NAMALWA (cell line): ENCODE data around the gene SPATA25.
"Not testable (repeated sequence)": the region's sequence is repeated elsewhere in the genome, so short reads cannot be mapped to it uniquely, and the experiment has no call there.

Experiments
- DNase-seq: peaks from one replicate; pipeline ENCODE4 v3.0.0-alpha.2; 2015; ENCODE audit warnings: low spot score

Gene SPATA25

DNA sequence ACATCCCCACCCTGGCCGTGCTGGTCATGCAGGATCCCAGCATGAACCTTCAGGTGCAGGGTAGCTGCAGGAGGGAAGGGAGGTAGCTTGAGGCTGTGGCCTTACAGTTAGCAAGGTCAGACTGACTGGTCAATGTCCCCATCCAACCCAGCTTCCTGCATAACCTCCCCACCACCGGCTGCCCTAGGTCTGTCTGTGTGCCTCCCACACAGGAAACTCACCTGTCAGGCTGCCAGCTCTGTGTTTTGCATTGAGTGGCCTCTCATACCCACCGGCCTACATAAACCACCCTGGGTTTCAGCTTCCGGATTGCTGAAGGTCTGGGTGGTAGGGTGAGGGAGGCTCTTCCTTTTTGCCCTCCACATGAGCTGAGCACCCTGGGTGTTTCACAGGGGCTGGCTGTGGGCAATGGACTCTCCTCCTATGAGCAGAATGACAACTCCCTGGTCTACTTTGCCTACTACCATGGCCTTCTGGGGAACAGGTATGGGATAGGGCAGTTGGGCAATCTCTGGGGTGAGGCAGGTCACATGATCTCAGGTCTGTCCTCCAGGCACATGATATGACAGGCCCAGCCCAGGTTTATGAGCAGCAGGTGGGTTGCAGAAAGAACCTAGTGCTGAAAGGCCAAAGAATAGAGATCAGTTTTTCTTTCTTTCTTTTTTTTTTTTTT is 5.5 kb upstream of the SPATA25 start:
- DNase-seq: no peak

DNA sequence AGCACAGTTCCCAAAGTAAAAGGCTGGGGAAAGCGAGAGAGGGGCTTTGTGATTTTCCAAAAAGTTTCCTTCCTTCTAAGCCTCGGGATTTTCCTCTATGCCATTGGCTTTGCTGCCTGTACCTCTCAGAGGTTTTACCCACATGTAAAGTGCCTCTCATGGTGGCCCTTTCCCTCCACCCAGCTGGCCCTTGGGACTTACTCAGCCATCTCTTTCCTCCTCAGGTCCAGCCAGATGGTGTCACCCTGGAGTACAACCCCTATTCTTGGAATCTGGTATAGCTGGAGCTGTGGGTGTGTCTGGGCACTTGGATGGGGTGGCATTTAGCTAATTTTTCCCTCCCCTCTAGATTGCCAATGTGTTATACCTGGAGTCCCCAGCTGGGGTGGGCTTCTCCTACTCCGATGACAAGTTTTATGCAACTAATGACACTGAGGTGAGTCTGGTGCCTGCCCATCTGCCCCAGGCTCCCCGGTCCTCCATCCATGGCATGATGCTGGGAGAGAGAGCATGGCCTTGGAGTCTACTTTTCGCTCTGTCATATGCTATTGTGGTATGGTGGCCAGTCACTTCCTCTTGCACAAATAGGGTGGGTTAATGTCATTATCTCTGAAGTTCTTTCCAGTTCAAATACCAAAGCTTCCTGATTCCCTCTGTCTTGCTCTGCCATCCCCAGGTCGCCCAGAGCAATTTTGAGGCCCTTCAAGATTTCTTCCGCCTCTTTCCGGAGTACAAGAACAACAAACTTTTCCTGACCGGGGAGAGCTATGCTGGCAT is 4.8 kb upstream of the SPATA25 start:
- DNase-seq: no peak

DNA sequence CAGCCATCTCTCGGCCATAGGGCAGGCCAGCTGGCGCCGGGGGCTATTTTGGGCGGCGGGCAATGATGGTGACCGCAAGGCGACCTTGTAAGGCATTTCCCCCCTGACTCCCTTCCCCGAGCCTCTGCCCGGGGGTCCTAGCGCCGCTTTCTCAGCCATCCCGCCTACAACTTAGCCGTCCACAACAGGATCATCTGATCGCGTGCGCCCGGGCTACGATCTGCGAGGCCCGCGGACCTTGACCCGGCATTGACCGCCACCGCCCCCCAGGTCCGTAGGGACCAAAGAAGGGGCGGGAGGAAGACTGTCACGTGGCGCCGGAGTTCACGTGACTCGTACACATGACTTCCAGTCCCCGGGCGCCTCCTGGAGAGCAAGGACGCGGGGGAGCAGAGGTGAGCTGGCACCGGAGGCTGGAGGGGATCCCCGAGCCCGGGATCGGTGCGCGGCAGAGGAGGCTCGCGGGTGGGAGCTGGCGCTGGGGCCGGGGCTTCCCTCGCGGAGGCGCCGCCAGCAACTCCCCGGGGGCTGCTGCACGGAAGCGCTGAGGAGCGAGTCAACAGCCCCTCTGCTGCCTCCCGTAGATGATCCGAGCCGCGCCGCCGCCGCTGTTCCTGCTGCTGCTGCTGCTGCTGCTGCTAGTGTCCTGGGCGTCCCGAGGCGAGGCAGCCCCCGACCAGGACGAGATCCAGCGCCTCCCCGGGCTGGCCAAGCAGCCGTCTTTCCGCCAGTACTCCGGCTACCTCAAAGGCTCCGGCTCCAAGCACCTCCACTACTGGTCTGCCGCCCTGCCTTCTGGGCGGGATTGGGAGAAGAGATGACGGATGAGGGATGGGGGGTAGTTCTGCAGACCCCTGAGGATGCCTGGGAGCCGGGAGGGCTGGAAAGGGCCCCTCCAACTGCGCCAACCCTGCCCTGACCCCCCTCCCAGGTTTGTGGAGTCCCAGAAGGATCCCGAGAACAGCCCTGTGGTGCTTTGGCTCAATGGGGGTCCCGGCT is 3.9 kb upstream of the SPATA25 start, which contains the start of the genes CTSA and NEURL2:
Gene CTSA (plus strand): TSS at position 351 of the 999 bp plus-strand sequence. CDS start 234 bp downstream, at position 585.
Gene NEURL2 (minus strand): TSS at position 224 of the 999 bp plus-strand sequence. CDS start 217 bp downstream, at position 7.
- DNase-seq: peak; percentile 90

DNA sequence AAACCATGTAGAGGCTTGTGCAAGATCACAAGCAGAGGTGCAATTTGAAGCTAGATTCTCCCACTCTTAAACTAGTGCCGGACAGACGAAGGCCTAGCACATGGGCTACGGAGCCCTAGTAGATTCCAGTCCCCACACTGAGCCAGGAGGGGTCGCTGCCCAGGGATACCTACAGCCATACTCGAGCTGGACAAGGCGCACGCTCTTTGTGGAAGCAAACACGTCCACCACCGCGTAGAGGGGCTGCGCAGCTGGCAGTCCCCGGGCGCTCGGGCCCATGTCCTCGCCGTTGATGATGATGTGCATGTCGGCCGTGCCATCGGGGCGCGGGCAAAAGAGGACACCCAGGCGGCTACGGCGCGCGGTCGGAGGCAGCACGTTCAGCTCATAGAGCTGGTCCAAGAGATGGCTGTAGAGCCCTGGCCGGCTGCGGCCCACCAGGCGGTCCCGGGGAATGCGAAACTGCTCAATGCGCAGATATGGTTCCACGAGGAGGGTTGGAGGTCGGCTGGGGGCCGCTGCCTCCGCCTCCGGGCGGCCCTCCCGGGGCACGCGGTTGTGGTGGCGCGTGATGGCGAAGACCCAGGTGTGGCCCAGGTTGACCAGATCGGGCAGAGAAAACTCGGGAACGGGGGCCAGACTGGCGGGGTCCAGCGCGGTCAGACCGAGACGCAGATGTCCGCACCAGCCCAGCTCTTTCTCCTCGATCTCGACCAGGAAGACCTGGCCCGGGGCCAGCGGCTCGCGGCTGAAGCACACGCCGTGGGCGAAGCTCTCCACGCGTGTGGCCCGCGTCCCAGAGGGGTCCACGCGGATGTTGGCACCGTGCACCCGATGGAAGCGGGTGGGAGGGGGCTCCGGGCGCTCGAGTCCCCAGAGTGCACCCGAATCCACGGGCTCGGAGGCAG is 2.9 kb upstream of the SPATA25 start:
- no peak for DNase-seq

DNA sequence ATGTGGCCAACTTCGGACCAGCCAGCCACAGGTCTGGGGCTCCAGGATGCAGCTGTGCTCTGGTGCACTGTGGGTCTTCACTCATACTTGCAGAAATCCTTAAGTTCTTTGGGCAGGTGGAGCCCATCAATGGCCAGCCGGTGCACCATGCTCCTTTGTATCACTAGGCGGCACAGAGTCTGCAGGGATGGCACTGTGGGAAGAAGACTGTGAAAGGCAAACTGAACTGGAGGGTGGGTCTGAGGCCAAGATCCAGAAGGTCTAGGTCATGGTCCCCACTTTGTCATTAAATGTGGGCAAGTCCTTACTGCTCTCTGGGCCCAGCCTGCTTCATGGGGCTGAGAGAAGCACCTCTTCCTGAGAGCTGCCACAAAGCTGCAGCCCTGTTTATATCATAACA is 1.3 kb upstream of the SPATA25 start:
- DNase-seq: no peak

DNA sequence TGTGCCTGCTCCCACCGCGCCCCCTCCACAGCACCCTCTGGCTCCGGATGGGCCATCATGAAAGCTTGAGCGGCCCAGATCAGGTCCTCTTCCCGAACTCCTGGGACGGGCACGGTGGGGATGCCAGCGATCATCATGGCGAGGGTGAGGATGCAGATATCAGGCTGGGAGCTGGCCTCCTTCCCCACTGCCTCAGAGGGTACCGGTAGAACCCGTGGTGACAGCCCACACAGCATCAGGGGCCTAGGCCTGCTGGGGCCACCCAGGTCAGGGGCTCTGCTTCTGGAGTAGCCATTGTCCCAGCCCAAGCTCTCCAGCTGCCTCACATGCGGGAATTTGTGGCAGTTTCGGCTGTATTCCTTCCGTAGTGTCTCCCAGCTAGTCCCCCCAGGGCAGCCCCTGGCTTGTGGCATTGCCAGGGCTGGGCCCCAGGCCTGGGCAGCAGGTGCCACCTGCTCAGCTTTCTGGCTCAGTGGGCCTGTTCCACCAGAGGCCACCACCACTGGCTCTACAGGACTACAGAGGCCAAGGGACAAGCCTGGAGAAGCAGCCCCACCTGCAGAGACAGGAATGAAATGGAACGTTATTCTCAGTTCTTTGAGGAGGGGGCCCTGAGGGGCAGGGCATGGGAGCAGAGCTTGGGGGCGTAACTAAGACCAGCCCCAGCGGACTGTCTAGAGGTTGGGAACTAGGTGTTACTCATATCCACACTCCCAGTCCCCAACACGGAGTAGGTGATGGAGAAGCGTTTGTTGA is 654 bp downstream of the SPATA25 start:
- no peak for DNase-seq

DNA sequence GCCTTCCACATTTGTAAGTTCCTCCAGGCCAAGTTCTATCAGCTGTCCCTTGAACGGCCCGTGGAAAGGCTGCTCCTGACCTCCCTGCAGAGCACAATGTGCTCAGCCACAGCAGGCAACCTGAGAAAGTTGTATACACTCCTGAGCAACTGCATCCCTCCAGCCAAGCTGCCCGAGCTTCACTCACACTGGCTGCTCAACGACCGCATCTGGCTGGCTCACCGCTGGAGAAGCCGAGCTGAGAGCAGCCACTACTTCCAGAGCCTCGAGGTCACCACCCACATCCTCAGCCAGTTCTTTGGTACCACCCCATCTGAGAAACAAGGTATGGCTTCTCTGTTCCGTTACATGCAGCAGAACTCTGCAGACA is 4.3 kb downstream of the SPATA25 start:
- no peak for DNase-seq

DNA sequence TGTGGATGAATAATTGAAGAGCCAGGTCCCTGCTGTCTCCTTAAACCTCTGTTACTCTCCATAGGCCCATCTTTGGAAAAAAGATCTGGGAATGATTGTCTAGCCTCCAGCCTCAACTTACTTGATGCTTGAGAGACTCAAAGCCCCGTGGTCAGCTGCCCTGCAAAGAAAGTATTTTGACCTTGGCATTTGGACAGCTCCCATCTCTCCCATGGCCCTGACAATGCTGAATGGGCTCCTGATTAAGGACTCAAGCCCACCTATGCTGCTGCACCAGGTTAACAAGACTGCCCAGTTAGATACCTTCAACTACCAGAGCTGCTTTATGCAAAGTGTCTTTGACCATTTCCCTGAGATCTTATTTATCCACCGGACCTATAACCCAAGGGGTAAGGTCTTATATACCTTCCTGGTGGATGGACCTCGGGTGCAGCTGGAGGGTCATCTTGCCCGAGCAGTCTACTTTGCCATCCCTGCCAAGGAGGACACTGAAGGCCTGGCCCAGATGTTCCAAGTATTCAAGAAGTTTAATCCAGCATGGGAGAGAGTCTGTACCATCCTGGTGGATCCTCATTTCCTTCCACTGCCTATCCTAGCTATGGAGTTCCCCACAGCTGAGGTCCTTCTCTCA is 4.8 kb downstream of the SPATA25 start:
- DNase-seq: no peak

DNA sequence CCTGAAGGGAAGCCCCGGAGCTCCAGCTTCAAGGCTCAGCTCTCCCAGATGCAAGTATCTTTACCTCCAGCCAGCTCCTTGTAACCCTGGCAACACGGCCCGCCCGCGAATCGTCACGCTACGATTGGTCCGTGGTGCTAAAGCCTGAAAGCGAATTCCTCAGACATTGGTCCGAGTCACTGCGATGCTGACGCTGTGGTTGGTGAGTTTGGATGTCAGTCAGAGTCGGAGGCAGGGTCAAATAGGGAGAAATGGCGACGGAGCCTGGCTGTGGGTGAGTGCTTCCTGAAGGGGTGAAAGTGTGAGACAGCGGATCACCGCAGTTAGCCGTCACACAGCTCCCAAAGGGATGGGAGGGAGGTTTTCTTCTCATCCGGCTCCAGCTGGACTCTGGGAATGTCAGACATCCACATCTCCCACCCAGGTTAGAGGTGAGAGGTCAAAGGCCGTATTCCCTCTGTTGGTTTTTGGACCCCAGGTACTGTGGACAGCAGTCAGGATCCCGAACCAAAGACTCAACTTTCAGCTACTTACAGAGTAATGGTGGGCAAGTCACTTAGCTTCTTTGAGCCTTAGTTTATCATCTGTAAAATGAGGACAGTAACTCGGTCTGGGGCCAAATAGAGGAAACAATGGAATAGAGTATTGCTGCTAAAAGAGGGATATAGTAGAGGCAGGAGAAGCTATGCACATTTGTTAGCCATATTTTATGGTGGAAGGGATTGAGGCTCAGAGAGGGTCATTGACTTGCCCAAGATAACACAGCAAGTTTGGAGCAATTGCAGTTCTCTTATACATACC is 6.2 kb downstream of the SPATA25 start, which contains the start of gene ZSWIM1:
Gene ZSWIM1 (plus strand): TSS at position 240 of the 801 bp plus-strand sequence. CDS start 1,366 bp downstream, outside the sequence.
- peak; percentile 99 for DNase-seq

DNA sequence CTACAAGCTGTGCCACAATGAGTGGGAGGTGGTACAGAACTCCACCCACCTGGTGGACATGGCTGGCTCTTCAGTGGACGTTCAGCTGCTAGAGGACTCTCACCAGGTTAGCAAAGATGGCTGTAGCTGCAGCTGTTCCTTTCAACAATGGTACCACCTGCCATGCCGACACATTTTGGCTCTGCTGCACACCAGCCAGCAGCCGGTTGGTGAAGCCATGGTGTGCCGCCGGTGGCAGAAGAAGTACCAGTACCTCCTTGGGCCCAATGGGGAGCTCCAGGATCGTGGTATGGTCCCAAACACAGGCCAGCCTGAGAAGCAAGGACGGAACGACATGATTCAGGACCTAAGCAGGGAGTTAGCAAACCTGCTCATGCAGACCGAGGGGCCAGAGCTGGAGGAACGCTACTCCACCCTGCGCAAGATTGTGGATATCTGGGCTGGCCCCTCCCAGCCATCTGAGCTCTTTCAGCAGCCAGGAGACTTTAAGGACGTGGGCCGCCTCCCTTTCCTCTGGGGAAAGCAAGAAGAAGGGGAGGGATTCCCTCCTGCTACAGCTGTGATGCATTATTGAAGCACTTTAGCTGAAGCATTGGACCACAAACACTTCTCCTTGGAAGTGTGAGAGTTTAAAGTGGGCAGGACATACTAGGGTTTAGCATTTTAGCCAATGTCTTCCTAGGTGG is 9.2 kb downstream of the SPATA25 start:
- no peak for DNase-seq

DNA sequence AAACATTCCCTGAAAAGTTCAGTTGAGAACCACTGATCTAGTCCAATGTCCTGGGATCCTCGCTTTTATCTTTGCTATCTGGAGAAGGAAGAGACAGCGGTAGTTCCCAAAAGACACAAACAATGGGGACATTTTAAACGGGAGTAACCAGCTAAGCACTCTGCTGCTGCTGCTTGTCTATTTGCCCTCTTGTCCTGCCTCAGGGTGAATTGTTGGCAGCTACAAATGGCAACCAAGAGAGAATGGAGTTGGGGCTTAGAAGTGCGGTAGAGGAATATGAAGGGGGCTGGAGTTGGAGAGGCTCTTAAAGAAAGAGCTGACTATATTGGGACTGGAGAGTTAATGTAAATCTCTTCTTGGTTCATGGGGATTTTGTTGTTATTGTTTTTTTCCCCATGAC is 12.8 kb downstream of the SPATA25 start:
- no peak for DNase-seq

DNA sequence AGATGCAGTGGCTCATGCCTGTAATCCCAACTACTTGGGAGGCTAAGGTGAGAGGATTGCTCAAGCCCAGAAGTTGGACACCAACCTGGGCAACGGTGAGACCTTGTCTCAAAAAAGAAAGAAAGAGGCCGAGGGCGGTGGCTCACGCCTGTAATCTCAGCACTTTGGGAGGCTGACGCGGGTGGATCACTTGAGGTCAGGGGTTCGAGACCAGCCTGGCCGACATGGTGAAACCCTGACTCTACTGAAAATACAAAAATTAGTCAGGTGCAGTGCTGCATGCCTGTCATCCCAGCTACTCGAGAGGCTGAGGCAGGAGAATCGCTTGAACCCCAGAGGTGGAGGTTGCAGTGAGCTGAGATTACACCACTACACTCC is 13.3 kb downstream of the SPATA25 start:
- DNase-seq: not testable (repeated sequence)

DNA sequence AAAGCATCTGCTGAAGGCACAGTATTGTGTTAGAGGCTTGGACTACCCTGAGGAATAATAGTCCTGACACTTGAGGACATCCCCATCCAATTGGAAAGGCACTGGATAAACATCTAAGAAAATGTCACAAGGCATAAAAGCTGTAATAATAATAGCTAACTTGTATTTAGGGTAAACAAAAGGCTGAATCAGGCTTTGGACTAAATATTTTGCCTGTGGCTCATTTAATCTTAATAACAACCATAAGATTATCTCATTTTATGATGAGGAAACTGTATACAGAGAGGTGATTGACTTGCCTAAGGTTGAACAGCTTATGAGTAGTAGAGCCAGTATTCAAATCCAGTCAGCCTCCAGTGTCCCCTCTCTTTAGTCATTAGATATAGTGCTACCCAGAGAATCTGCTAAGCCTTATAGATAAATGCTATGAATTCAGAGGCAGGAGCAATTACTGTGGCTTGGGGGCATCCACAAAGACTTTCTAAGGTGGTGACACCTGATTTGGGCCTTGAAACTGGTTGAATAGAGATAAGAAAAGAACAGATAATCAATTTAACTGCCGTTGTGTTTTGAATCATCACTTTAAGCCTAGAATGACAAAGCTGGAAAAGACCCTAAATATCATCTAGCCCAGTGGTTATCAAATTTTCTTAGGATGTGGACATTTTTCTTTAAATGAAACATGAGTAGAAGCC is 13.9 kb downstream of the SPATA25 start:
- no peak for DNase-seq

DNA sequence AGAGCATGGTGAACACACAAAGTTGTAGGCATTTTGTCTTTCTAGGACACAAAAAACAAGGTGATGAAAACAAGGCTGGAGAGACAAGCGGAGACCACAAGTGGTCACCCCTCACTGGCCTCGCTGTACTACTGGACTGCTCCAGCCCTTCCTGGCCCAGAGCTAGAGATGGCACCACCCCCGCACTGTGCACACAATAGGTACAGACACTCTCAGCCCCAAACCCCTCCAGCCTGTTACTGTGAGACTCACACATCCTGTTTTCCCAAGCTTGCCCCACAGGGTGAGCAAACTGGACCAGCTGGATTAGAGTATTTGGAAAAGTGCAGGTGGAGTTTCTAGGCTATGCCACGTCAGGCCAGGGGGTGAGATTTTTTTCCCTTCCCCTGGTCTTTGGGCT is 14.8 kb downstream of the SPATA25 start:
- no peak for DNase-seq

DNA sequence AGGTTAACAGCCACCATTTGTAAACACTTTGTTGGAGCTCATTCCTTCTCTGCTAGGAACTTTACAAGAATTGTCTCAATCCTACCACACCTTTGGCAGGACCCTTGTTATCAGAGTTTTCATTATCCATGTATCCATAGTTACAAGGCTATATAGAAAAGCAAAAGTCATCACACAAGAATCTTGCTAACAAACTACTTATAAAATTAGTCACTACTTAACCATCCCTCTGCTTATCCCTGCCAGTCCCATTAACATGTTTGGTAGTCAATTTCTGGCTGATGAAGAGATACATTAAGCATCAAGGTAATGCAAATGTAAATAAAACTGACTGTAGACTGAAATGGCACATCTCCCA is 19.6 kb downstream of the SPATA25 start:
- DNase-seq: no peak

DNA sequence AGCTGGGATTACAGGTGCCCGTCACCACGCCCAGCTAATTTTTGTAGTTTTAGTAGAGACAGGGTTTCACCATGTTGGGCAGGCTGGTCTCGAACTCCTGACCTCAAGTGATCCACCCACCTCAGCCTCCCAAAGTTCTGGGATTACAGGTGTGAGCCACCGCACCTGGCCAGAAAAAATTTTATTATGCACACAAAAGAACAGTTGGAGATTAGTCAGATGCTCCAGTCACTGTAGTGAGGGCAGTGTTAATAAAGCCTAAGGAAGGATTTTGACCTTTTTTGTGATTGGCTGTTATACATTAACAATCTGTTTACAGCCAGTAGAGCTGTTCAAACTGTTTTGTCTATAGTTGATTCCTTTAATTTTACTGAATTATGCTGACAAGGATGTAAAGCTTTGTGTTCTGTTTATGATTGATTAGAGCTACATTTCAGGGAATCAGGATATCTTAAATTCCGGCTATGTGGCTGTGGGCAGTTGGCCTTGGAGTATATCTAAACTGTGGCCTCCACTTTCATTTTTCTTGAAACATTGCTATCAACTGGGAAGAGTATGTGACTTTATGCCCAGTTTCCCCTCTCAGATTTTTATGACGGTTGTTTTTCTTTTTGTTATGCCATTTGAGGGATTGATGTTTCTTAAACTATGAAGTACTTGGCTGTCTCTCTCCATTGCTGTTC is 20.1 kb downstream of the SPATA25 start:
- no peak for DNase-seq

DNA sequence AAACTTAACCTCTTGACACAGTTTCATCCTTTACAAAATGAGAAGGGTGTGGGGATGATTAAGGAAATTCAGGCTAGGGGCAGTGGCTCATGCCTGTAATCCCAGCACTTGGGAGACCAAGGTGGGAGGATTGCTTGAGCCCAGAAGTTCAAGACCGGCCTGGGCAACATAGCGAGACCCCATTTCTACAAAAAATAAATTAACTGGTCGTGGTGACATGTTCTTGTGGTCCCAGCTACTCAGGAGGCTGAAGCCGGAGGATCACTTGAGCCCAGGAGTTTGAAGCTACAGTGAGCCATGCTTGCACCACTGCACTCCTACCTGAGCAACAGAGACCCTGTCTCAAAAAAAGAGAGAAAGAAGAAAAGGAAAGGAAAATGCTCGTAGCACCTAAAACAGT is 21.0 kb downstream of the SPATA25 start:
- no peak for DNase-seq
